HG02571 (cell line): ENCODE results near the gene BRD1.

Experiments
- ATAC-seq: cut with Tn5 transposase; IDR thresholded peaks from one replicate; pipeline ENCODE4 v1.9.1; 2021; ENCODE audit warnings: mild to moderate bottlenecking, moderate library complexity; ENCODE audit not compliant: unreplicated experiment

Gene BRD1

GRCh38 chr22:49827853-49828598 lies at the start of gene BRD1:
Gene BRD1 (minus strand): TSS chr22:49827873. CDS start chr22:49824317, 3,556 bp downstream.
- ATAC-seq, result no peak

- no peak for ATAC-seq
These were observed 45.7 kb upstream of the BRD1 start for GRCh38 chr22:49873228-49873940.

- ATAC-seq, result no peak
These were observed 44.7 kb upstream of the BRD1 start for GRCh38 chr22:49872347-49872746.

GRCh38 chr22:49871482-49871881 lies 43.8 kb upstream of the BRD1 start:
- ATAC-seq, result no peak

DNA sequence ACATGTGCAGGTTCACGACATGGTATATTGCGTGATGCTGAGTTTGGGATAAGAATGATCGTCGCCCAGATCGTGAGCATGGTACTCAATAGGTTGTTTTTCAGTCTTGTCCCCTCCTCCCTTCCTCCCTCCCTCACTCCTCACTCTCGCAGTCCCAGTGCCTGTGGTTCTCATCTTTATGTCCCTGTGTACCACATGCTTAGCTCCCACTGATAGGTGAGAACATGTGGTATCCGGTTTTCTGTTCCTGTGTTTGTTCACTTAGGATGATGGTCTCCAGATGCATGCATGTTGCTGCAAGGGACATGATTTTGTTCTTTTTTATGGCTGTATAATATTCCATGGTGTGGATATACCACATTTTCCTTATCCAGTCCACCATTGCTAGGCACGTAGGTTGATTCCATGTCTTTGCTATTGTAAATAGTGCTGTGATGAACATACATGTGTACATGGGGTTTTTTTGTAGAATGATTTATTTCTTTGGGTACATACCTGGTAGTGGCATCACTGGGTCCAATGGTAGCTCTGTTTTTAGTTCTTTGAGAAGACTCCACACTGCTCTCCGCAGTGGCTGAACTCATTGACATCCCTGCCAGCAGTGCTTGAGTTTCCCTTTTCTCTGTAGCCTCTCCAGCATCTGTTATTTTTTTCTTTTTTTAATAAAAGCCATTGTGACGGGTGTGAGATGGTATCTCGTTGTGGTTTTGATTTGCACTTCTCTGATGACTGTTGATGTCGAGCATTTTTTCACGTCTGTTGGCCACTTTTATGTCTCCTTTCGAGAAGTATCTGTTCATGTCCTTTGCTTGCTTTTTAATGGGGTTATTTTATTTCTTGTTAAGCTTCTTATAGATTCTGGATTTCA lies 42.4 kb upstream of the BRD1 start:
- ATAC-seq, result no peak

- ATAC-seq, result no peak
These were observed 41.6 kb upstream of the BRD1 start for GRCh38 chr22:49869086-49869830.

GRCh38 chr22:49867303-49868265 lies 39.9 kb upstream of the BRD1 start:
- no peak for ATAC-seq

DNA sequence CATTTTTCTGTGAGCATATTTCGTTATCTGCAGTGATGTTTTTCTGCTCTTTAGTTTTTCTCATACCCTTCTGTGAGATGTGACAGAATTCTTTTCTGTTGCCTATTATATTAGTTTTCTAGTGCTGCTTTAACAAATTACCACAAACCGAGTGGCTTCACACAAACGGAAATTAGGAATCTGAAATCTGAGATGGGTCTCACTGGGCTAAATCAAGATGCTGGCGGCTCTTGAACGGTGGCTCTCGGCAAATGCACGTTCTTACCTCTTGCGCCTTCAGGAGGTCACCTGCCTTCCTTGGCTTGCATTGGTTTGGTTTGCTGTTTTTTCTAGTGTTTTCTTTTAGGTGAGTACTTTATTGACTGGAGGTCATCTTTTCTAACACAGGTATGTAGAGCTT lies 39.0 kb upstream of the BRD1 start:
- ATAC-seq, result no peak

DNA sequence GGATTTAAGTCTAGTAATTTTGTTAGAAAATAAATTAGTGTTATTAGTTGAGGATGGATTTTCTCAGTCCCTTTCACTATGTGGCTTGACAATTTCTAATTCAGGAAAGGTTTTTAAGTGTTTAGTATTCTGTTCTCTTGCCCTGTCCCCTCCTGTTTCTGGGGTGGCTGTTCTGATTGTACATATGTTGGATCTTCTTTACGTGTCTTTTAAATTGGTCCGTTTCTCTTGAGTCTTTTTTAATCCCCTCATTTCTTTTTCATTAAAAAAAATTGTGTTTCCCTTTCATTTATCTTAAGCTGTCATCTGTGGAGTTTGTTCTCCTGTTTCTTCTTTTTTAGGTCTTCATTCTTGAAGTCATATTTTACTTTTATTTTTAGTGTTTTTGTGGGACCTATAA lies 38.5 kb upstream of the BRD1 start:
- no peak for ATAC-seq

DNA sequence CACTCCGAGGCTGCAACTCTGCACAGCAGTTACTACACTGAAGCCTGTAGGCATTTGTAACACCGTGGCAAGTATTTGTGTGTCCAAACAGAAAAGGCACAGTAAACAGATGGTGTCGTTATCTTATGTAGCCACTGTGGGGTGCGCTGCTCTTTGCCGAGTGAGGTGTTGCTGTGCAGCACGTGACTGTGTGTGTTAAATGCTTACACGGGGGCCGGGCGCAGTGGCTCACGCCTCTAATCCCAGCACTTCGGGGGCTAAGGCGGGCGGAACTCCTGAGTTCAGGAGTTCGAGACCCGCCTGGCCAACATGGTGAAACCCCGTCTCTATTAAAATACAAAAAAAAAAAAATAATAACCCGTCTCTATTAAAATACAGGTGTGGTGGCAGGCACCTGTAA lies 37.5 kb upstream of the BRD1 start:
- no peak for ATAC-seq

DNA sequence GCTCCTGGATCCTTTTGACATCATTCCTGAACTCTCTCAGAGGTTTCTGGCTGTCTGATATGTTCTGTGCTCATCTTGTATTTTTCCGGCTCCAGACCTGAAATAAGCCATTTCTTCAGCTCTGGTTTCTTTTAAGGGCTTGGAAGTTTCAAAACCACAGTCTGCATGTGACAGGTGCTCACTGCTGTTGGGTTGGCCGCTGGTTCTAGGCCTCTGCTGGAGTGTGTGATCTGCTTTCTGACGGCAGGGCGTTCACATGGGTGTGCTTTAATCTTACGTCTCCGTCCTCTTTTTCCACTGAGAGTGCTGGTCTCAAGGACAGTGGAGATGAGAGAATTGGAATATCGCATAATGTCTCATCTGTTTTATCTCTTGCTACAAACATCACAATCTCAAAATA lies 36.3 kb upstream of the BRD1 start:
- ATAC-seq, result no peak

DNA sequence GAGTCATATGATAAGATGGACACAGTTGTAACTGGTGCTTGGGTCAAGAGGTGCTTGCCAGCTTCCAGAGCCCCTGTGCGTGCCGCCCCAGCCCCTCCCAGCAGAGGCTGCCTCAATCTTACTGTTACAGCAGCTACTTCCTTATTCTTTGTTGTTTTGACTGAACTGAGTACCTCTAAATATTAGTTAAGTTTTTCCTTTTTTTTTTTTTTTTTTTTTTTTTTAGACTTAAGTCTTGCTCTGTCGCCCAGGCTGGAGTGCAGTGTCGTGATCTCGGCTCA lies 34.8 kb upstream of the BRD1 start:
- ATAC-seq, result no peak

- no peak for ATAC-seq
These were observed 34.2 kb upstream of the BRD1 start for GRCh38 chr22:49861642-49862495.

DNA sequence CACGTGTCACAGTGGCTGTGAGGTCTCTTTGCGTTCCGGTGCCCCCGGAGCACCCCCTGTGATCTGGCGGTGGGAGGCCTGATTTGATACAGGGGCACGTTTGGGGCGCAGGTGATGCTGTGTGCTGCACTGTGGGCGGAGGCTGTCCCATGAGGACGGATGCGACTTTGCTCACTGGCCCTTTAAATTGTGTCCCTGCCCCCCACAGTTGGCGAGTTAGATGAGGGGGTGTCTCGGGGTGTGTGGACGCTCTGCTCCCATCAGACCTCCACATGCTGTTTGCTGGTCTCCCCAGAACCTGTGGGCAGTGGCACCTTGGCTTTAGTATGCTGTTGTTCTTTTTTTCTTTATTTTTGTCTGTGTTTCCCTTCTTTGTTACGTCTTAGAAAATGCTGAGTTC lies 31.2 kb upstream of the BRD1 start:
- no peak for ATAC-seq

GRCh38 chr22:49856766-49857618 lies 29.3 kb upstream of the BRD1 start:
- ATAC-seq, result no peak

GRCh38 chr22:49856343-49856742 lies 28.7 kb upstream of the BRD1 start:
- no peak for ATAC-seq

DNA sequence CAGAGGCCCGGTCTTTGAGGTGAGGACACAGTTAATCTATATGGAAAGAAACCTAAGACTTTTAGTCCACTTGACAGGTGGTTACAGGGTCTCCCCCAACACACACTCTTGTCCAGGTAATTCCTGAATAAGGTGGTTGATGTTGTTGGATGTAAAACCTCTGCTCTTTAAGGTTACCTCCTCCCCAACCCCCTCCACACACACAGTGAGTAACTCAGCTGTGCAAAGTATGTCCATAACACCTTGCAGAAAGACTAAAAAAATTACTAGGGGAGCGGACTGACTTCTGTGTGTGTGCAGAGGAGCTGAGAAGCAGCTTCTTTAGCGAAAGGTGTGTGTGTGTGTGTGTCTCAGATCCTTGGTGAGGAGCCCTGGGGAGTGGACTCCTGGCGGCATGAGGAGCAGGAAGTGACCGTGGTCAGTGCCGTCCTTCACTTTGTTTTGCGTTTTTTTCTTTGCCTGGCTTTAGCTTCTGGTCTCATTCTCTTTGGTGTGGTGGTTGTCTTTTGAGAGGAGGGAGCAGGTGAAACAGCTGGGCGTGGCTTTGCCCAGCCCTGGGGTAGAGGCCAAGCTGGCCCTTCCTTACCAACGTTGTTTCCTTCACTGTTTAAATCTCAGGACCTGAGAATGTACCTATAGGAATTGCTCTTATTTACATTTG lies 27.7 kb upstream of the BRD1 start:
- no peak for ATAC-seq
